Heart left ventricle (tissue), 16 donors: ENCODE measurements around the gene MGME1. TPM values are rescaled to one million over a fixed set of nuclear protein-coding genes. Genes with fewer than 3 reads are reported as not detected.

Source experiments
- ATAC-seq, 4 donors: fragments of 200-7000 bp; cut with Tn5 transposase; one replicate each; pipeline ENCODE4 v1.9.1; 2020 to 2022; ENCODE audit warnings: moderate library complexity in 4 of 4, mild to moderate bottlenecking in 3 of 4, moderate number of reproducible peaks in 1 of 4
- DNase-seq, 5 donors: peaks; one replicate each; pipeline ENCODE4 v3.0.0-alpha.2; 2020
- H3K27ac ChIP-seq, 12 donors: fragments of 200-600 bp; sonication (generic) in 4 of 12; one replicate each; pipeline versions ENCODE4 v1.5.0 to v1.8.0; 2016 to 2022; ENCODE audit warnings: mild to moderate bottlenecking in 2 of 12
- H3K27me3 ChIP-seq, 9 donors: fragments of 200-600 bp; sonication (generic) in 2 of 9; one replicate each; pipeline versions ENCODE4 v1.5.1 to v1.8.0; 2016 to 2022; ENCODE audit warnings: mild to moderate bottlenecking in 3 of 9
- H3K36me3 ChIP-seq, 9 donors: fragments of 200-600 bp; sonication (generic) in 2 of 9; one replicate each; pipeline versions ENCODE4 v1.5.0 to v1.8.0; 2018 to 2022; ENCODE audit warnings: mild to moderate bottlenecking in 2 of 9
- H3K4me1 ChIP-seq, 12 donors: fragments of 200-600 bp; sonication (generic) in 4 of 12; one replicate each; pipeline versions ENCODE4 v1.5.0 to v1.8.0; 2016 to 2022; ENCODE audit warnings: mild to moderate bottlenecking in 3 of 12
- H3K4me3 ChIP-seq, 12 donors: fragments of 200-600 bp; sonication (generic) in 4 of 12; one replicate each; pipeline versions ENCODE4 v1.5.0 to v1.8.0; 2017 to 2022; ENCODE audit warnings: mild to moderate bottlenecking in 9 of 12, moderate library complexity in 4 of 12
- H3K9me3 ChIP-seq, 12 donors: fragments of 200-600 bp; sonication (generic) in 4 of 12; one replicate each; pipeline versions ENCODE4 v1.5.0 to v1.8.0; 2016 to 2022; ENCODE audit warnings: mild to moderate bottlenecking in 1 of 12
- CTCF ChIP-seq, 12 donors: fragments of 200-600 bp; sonication (generic) in 4 of 12; IDR thresholded peaks; one replicate each; pipeline versions ENCODE4 v1.5.0 to v1.8.0; 2018 to 2022; ENCODE audit warnings: antibody characterized with exemption in 12 of 12, mild to moderate bottlenecking in 5 of 12
- POLR2A ChIP-seq, 2 donors: fragments of 450-650 bp; IDR thresholded peaks; one replicate each; pipeline ENCODE4 v1.6.1; 2017; ENCODE audit warnings: antibody characterized with exemption in 2 of 2, mild to moderate bottlenecking in 2 of 2, moderate library complexity in 2 of 2
- WGBS, 4 donors: extraction: QIAGEN DNeasy Blood & Tissue Kit in 2 of 4; methylation state at CpG; one replicate each; pipeline versions ENCODE4 v1.1.5 to v1.1.7; 2013 to 2018; 5-methylcytosine and 5-hydroxymethylcytosine counted together
- intact Hi-C, 10 donors: fragments of 100-400 bp; cut with DNase I; formaldehyde crosslinking; loops; one replicate each; pipeline versions ENCODE4 v1.11.1 to v1.14.2; 2022
- polyA plus RNA-seq, 2 donors: library from polyadenylated mRNA; stranded (reverse); fragments of 200-250 nt; gene quantifications; one replicate each; pipeline ENCODE4 v1.2.3, GENCODE V29; 2013
- total RNA-seq, 9 donors: library from RNA; depleted of rRNA in 2 of 9; stranded (reverse); fragments of >200 nt in 2 of 9; fragmentation: NEBNext Ultra II Directional in 3 of 9; extraction: Animal tissue kit (Norgen Biotek cat#: 25700) in 3 of 9; gene quantifications; one replicate each; pipeline versions ENCODE4 v1.1.0 to v1.2.4, GENCODE V29; 2016 to 2023
- donor health status: ischemic (EF 13 %, LVEDD 7.1; RV severe dilation, severe dysfunction).
- donor health status: healthy with polysubstance abuse.
- donor health status: DM: no; HTN: yes; CAD: no.
- donor health status: DM: no; HTN: no; CAD: no.
- donor health status: ischemic (EF 25% LVEDD 6.9; RV normal size, moderate dysfunction).
- donor health status: ischemic (EF 25% LVEDD 5.7; RV mildly dilated, moderate dysfunction).
- donor health status: healthy.
- donor health status: DM: yes; HTN: yes; CAD: no.
- donor health status: ischemic (EF 35%, LVEDD 5.7; RV mildly dilated, moderate dysfunction).
- donor health status: nonischemic (EF 11% LVEDD 7.7; RV severe dilation, severe dysfunction).
- donor health status: DM: yes; HTN: yes; CAD: no.
- donor health status: PGD.
- donor health status: ischemic (EF 29% LVEDD 5.4; RV normal size, mild dysfunction).
- donor health status: nonischemic (EF 23%, LVEDD 6.1; RV moderate dilation, normal function).

The MGME1 gene
- total and polyA plus RNA-seq, 11 donors = 7.7 to 22.0 (median 10.9) TPM

GRCh38 chr20:17960927-17961586, 7.8 kb upstream of the MGME1 start:
- WGBS, 4 donors = 55 to 67% (median 63%) methylated on average over 6 of the region's 6 CpGs
- intact Hi-C loops = loop anchor here in 1 of 10 donors (10.0 kb wide), 1 partner anchor 544 kb away; the partner anchor contains the start of gene SEC23B
- Histone ChIP-seq H3K27ac (peak overlapping the region in 9 of 12 donors; percentile 7 to 99 (median 29)), H3K4me3 (peak overlapping the region in 3 of 12 donors; percentile 9 to 26 (median 14)), H3K36me3 (peaks cover 0 to 19% (median 4%) of the 10 kb centered on the region in 9 donors), H3K4me1 (peaks cover 0 to 90% (median 69%) of the 10 kb centered on the region in 12 donors), H3K9me3 (no peaks in the 10 kb centered on the region), H3K27me3 (no peaks in the 10 kb centered on the region)
- DNase-seq (peak in 3 of 5 donors; percentile 47 to 65 (median 65)), ATAC-seq (peak in 3 of 4 donors; percentile 51 to 61 (median 57))
- TF ChIP-seq CTCF (IDR thresholded peaks at IDR 0.05) = no peak
- no peak for TF ChIP-seq POLR2A (IDR thresholded peaks at IDR 0.05)

GRCh38 chr20:17961587-17961940, 7.3 kb upstream of the MGME1 start:
- DNase-seq (no peak), ATAC-seq (no peak)
- intact Hi-C loops = loop anchor here in 1 of 10 donors (10.0 kb wide), 1 partner anchor 543 kb away; the partner anchor contains the start of gene SEC23B
- Histone ChIP-seq H3K27me3 (no peaks in the 10 kb centered on the region), H3K27ac (peak overlapping the region in 7 of 12 donors; percentile 7 to 99 (median 29)), H3K4me3 (peak overlapping the region in 1 of 12 donors; percentile 26), H3K36me3 (peaks cover 0 to 14% (median 0%) of the 10 kb centered on the region in 9 donors), H3K4me1 (peaks cover under 1 to 92% (median 74%) of the 10 kb centered on the region in 12 donors), H3K9me3 (no peaks in the 10 kb centered on the region)
- 45 to 63% (median 57%) methylated on average over 1 of the region's 1 CpG for WGBS, 4 donors
- no peak for TF ChIP-seq CTCF (IDR thresholded peaks at IDR 0.05)
- TF ChIP-seq POLR2A (IDR thresholded peaks at IDR 0.05) = no peak

DNA sequence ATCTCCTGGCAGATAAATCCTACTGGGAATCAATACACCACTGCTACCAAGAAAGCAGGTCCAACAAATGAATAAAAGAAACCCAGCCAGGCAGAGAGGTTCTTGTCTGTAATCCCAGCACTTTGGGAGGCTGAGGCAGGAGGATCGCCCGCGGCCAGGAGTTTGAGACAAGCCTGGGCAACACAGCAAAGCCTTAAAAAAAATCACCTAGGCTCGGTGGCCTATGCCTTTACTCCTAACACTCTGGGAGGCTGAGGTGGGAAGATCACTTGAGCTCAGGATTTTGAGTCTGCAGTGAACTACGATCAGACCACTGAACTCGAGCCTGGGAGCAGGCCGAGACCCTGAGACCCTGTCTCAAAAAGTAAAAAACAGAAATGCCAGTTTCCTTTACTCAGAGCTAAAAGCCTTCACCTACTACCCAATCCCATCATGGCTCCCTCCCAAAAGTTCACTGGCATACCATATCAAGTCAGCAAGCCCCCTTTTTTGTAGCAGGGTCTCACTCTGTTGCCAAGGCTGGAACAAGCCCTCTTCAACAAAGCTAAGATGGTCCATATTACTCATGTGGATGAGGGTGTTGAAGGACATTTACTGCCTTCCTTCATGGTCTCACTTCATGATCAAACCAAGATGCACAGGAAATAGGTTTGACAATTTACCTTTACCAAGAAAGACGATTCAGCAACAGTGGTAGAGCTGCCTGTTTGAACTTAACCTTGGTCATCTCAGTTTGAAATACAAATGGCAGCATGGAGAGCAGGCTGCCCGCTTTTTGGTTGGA, 5.5 kb upstream of the MGME1 start:
- Histone ChIP-seq H3K4me3 (no peak overlapping the region), H3K4me1 (peaks cover 2 to 91% (median 74%) of the 10 kb centered on the region in 12 donors), H3K27ac (peak overlapping the region in 9 of 12 donors; percentile 27 to 99 (median 55)), H3K36me3 (peaks cover 0 to 11% (median 0%) of the 10 kb centered on the region in 9 donors), H3K27me3 (no peaks in the 10 kb centered on the region), H3K9me3 (no peaks in the 10 kb centered on the region)
- ATAC-seq (no peak), DNase-seq (no peak)
- WGBS, 4 donors = 84 to 88% (median 86%) methylated on average over 9 of the region's 9 CpGs
- intact Hi-C loops = loop anchor here in 1 of 10 donors (10.0 kb wide), 1 partner anchor 541 kb away; the partner anchor contains the start of gene SEC23B
- TF ChIP-seq CTCF (IDR thresholded peaks at IDR 0.05) (no peak), POLR2A (IDR thresholded peaks at IDR 0.05) (no peak)

DNA sequence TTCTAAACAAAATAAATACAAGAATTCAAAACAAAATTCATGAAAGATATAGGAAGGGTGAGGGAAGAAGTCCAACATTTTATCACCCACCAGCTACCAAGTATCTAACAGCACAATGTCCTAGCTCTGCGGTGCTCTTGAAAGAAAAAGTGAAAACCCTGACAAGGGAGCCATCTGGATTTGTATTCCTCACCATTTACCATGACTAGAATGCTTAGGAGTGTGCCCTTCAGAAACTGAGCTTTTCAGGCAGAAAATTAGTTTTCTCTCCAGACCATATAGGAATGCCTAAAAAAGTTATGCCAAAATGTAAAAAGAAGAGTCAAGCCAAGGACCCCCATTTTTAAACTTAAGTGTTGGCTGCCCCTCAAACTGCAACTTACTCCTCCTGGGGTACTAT, 4.7 kb upstream of the MGME1 start:
- ATAC-seq (no peak), DNase-seq (no peak)
- H3K4me3 ChIP-seq = no peak overlapping the region
- peak overlapping the region in 1 of 12 donors; percentile 99 for H3K27ac ChIP-seq
- intact Hi-C loops = loop anchor here in 1 of 10 donors (10.0 kb wide), 1 partner anchor 541 kb away; the partner anchor contains the start of gene SEC23B
- H3K4me1 ChIP-seq = peaks cover 2 to 84% (median 66%) of the 10 kb centered on the region in 12 donors
- peaks cover 0 to 11% (median 0%) of the 10 kb centered on the region in 9 donors for H3K36me3 ChIP-seq
- no peaks in the 10 kb centered on the region for H3K9me3 ChIP-seq
- TF ChIP-seq POLR2A (IDR thresholded peaks at IDR 0.05) (no peak), CTCF (IDR thresholded peaks at IDR 0.05) (no peak)
- no peaks in the 10 kb centered on the region for H3K27me3 ChIP-seq
- WGBS, 4 donors = 41 to 60% (median 52%) methylated on average over 1 of the region's 1 CpG
